GM19455 (cell line): ENCODE results near the gene ARHGAP26.

Source experiments
- ATAC-seq: cut with Tn5 transposase; IDR thresholded peaks from one replicate; pipeline ENCODE4 v1.9.1; 2021; ENCODE audit not compliant: unreplicated experiment

ARHGAP26 gene

GRCh38 chr5:143145243-143146160 is 375.3 kb downstream of the ARHGAP26 start:
- no peak for ATAC-seq

DNA sequence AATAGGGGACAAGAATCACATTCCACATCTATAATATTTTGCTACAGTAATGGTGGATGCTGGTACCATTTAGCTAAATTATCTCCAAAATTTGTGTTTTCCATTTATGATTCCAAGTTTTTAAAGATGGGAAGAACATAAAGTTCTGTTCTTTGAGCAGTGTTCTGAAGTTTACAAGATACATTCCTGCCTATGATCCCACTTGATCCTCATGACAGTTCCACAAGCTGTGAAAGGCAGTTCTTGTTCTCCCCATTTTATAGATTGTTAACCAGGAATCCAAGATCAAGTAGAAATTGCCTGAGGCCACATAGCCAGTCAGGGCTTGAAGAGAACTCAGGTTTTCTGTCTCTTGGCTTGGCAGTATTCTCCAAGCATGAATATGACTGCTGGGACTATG is 376.0 kb downstream of the ARHGAP26 start:
- no peak for ATAC-seq

DNA sequence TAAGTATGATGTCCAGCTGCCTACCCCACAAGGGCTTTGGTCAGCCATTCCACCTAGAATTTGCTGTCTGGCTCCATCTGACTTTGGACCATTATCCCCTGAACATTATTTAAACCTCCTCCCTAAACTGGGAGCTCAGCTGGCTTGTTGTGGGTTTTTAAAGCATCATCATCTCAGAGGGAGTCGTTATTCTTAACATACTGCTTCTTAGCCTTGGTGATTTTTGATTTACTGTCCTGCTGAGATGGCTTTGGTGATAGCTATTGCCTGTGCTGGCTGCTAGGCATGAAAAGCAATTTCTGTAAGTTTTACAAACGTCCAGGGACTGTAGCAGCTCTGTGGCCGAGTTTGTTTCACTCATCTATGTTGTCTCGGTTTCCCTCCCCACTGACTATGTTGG is 377.2 kb downstream of the ARHGAP26 start:
- no peak for ATAC-seq

DNA sequence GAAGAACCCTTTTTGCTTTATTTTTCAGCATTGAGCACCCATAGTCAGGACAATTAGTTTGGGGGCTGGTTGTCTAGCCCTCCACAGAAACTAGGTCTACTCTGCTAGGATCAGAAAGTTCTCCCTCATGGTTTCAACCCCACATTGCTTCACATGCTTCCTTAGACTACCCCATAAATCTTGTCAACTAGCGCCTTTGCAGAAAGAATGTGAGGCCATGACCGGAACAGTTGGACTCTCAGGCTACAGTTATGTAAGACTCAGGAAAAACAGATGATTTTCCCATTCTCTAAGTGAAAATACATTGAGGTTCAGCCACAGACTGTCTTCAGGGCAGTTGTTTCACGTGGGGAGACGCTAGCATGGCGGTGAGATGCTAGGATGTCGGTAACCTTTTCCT is 377.7 kb downstream of the ARHGAP26 start:
- no peak for ATAC-seq

GRCh38 chr5:143148771-143149170 is 378.6 kb downstream of the ARHGAP26 start:
- no peak for ATAC-seq

DNA sequence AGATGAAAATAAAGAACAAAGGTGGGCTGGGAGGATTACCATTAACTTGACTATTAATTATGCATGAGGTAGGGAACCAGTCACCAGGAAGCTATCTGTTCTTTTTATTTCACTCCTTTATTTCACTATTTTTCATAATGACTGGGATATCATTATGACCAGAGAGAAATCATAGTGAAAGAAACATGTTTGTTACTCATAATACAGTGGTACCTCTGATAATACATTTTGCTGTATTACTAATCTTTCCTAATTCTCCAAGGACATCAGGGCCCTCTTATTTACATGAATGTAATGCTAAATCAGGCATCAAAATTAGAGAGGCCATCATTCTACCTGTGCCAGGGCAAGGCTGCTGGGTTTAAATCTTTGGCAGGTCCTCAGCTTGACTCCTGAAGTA is 379.6 kb downstream of the ARHGAP26 start:
- no peak for ATAC-seq

DNA sequence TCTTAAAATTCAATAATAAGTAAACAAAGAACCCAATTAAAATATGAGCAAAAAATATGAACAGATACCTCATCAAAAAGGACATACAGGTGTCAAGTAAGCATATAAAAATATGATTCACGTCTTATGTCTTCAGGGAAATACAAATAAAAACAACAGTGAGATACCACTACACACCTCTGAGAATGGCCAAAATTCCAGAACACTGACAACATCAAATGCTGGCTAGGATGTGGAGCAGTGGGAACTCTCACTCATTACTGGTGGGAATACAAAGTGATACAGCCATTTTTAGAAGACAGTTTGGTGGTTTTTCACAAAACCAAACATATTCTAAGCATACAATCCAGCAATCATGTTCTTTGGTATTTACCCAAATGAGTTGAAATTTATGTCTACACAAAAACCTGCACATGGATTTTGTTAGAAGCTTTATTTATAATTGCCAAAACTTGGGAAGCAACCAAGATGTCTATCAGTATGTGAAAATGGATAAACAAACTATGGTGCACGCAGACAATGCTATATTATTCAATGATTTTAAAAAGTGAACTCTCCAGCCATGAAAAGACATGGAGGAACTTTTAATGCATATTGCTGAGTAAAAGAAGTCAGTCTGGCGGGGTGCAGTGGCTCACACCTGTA is 381.0 kb downstream of the ARHGAP26 start:
- ATAC-seq, result no peak

GRCh38 chr5:143152445-143152844 is 382.3 kb downstream of the ARHGAP26 start:
- ATAC-seq, result no peak

- no peak for ATAC-seq
These were observed 383.3 kb downstream of the ARHGAP26 start for GRCh38 chr5:143153332-143154119.

- no peak for ATAC-seq
These were observed 384.6 kb downstream of the ARHGAP26 start for GRCh38 chr5:143154510-143155370.

DNA sequence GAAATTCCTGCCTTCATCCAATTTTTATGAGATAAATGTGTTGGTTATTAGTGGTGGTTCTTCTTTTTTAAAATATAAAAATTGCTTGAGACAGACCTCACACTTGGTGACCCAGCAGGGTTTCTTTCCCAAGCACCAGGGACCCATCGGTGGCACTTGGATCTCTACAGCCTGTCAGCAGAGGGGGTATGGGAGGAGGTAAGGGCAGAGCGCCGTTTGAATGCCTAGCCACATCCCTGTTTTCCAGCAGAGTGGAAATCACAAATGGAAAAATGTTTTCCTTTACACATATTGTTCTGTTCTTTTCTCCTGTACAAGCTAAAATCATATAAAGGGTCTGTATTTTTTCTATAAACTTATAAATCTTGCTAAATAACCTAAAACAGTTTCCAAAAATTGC is 385.3 kb downstream of the ARHGAP26 start:
- ATAC-seq, result no peak

DNA sequence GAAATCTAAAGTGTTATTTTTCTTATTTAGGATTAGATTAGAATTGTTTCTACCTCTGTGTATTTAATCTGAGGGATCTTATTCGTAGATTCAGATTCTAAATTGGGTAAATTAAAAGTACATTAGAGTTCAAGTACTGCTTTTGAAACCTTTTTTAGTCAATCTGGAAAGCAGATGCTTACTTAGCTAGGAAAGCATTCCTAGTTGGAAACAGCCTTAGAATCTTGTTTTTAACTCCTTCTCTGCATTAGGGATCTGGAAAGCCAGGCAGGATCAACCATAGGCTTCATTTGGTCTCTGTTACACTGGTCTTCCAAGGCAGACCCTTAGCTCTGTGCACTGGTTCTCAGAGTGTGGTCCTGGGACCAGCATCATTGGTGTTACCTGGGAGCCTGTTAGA is 385.9 kb downstream of the ARHGAP26 start:
- ATAC-seq, result no peak

- no peak for ATAC-seq
These were observed 386.4 kb downstream of the ARHGAP26 start for GRCh38 chr5:143156572-143156971.

DNA sequence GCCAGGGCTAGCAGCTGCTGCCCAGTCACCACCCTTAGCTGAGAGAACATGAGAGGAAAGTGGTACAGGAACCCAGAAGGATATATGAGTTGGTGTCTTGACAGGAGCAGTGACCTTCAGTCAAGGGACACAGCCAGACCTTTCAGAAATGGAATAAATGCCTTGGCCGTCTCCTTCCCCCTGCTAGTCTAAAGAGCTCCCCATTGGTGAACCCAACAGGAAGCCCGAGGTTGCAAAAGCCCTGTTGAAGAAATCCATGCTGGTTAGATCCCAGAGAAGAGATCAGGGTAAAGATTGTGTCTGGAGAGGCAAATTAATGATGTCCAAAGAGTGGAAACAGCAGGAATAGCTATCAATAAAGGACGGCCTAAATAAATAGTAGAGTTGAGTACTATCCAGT is 388.9 kb downstream of the ARHGAP26 start:
- no peak for ATAC-seq

- ATAC-seq, result no peak
These were observed 391.8 kb downstream of the ARHGAP26 start for GRCh38 chr5:143161885-143162540.

- ATAC-seq, result no peak
These were observed 392.6 kb downstream of the ARHGAP26 start for GRCh38 chr5:143162810-143163209.

DNA sequence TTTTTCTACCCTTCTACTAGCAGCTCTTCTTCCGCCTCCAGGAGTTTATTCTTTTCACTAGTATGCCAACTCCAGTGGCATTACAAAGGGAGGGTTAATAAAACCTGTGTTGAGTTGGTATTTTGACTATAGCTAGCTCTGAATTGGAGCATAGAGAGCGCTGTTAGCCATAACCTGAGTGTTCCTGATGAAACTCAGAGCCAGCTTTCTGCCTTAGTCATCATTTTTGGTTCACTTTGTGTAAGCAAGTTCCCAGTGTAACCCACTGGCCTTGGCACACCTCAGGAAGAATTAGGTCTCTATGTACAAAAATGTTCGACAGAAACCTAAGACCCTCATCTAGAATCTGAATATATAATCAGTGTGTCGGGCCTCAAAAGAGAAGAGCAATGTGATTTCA is 394.4 kb downstream of the ARHGAP26 start:
- no peak for ATAC-seq

GRCh38 chr5:143165049-143165880 is 395.1 kb downstream of the ARHGAP26 start:
- no peak for ATAC-seq

- no peak for ATAC-seq
These were observed 395.9 kb downstream of the ARHGAP26 start for GRCh38 chr5:143166090-143166489.
